ENCODE measurements around the gene EFCAB11. TPM values are rescaled to one million over a fixed set of nuclear protein-coding genes. Genes with fewer than 3 reads are reported as not detected.

The EFCAB11 gene
- total RNA-seq, 6 donors from 2014 or later: 1.9 to 9.4 (median 4.6) TPM

- H3K9me3 ChIP-seq: no peaks in the 10 kb centered on the region
- 57 to 63% methylated on average over 7 of the region's 7 CpGs for WGBS, 2 donors
- H3K27ac ChIP-seq: no peak overlapping the region
- peak; percentile 78 to 88 for ATAC-seq (ENCODE audit: low FRiP score in 2 of 2)
- no peaks in the 10 kb centered on the region for H3K4me1 ChIP-seq
- DNase-seq: peak in 1 of 2 donors; percentile 66
- TF ChIP-seq POLR2AphosphoS5 (IDR thresholded peaks at IDR 0.05): no peak
- TF ChIP-seq, protein P1, sequence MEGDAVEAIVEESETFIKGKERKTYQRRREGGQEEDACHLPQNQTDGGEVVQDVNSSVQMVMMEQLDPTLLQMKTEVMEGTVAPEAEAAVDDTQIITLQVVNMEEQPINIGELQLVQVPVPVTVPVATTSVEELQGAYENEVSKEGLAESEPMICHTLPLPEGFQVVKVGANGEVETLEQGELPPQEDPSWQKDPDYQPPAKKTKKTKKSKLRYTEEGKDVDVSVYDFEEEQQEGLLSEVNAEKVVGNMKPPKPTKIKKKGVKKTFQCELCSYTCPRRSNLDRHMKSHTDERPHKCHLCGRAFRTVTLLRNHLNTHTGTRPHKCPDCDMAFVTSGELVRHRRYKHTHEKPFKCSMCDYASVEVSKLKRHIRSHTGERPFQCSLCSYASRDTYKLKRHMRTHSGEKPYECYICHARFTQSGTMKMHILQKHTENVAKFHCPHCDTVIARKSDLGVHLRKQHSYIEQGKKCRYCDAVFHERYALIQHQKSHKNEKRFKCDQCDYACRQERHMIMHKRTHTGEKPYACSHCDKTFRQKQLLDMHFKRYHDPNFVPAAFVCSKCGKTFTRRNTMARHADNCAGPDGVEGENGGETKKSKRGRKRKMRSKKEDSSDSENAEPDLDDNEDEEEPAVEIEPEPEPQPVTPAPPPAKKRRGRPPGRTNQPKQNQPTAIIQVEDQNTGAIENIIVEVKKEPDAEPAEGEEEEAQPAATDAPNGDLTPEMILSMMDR (IDR thresholded peaks at IDR 0.05): peak; percentile 61 to 79 (median 70)
- no peaks in the 10 kb centered on the region for H3K27me3 ChIP-seq
- no peak overlapping the region for H3K4me3 ChIP-seq
- H3K36me3 ChIP-seq: peaks cover 0 to 38% (median 14%) of the 10 kb centered on the region in 4 donors
These were observed 18.8 kb upstream of the EFCAB11 start for GRCh38 chr14:89973234-89973823.

DNA sequence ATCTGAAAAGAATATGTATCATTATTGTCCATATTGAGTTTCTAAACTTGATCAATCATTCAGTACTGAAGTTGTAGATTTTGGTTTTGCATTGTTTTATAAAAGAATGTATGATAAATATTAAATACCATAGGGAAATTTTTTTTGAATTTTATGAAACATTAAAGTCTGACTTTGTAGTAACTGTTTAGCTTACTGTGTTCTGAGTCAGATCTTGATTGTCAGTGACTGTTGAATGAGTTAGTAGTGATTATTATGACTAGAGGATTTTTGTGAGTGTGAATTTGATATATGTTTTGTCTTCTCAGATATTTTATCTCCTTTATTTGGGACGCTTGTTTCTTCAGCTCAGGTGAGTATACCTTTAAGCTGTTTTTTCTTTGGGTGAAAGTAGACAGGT is 11.3 kb upstream of the EFCAB11 start:
- H3K27ac ChIP-seq: no peak overlapping the region
- ATAC-seq (ENCODE audit: low FRiP score in 2 of 2) (no peak), DNase-seq (no peak)
- H3K27me3 ChIP-seq: no peaks in the 10 kb centered on the region
- H3K36me3 ChIP-seq: peaks cover 0 to 41% (median 10%) of the 10 kb centered on the region in 4 donors
- no peaks in the 10 kb centered on the region for H3K9me3 ChIP-seq
- 97 to 100% methylated on average over 1 of the region's 1 CpG for WGBS, 2 donors
- no peaks in the 10 kb centered on the region for H3K4me1 ChIP-seq
- TF ChIP-seq EP300 (IDR thresholded peaks at IDR 0.05): no peak
- TF ChIP-seq, protein P1 (IDR thresholded peaks at IDR 0.05): no peak
- no peak for TF ChIP-seq POLR2A (IDR thresholded peaks at IDR 0.05)
- no peak for TF ChIP-seq POLR2AphosphoS5 (IDR thresholded peaks at IDR 0.05)
- no peak overlapping the region for H3K4me3 ChIP-seq

DNA sequence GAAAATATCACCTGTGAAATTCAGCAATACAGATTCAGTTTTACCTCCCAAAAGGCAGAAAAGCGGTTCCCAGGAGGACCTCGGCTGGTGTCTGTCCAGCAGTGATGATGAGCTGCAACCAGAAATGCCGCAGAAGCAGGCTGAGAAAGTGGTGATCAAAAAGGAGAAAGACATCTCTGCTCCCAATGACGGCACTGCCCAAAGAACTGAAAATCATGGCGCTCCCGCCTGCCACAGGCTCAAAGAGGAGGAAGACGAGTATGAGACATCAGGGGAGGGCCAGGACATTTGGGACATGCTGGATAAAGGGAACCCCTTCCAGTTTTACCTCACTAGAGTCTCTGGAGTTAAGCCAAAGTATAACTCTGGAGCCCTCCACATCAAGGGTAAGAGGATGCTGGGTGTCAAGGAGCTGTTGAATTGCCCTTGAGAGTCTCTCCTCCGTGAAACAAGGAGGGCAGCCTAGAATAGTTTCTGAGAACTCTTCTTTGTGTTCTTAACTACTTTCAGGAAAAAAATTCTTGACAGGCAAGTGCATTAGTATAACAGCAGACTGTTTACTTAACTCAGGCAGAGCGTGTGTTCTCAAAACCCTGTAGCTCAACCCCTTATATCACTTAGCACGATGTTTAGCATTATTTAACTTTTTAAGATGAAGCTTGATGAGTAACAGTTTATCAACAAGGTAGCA is 8.9 kb upstream of the EFCAB11 start:
- no peak for TF ChIP-seq POLR2AphosphoS5 (IDR thresholded peaks at IDR 0.05)
- no peak for TF ChIP-seq POLR2A (IDR thresholded peaks at IDR 0.05)
- TF ChIP-seq, protein P1 (IDR thresholded peaks at IDR 0.05): no peak
- TF ChIP-seq EP300 (IDR thresholded peaks at IDR 0.05): no peak
- ATAC-seq (ENCODE audit: low FRiP score in 2 of 2): peak; percentile 44 to 88

DNA sequence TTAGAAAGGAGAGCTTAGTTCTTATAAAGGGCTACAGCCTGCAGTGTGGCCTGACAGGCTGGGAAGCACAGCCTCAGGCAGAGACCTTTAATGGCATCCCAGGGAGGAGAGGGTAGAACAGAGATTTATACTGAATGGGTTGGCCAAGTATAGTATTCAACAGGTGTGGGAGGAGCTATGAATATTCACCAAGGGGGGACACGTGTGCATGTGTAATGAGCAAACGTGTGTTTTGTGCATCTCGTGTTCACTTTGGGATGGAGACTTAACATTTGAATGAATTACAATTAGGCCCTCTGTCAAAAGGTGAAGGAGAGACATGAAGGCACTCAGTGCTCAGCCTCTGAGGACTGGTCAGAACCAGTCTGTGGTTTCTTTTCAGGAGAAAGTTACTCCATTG is 6.4 kb upstream of the EFCAB11 start:
- no peak overlapping the region for H3K4me3 ChIP-seq
- H3K36me3 ChIP-seq: peaks cover 0 to 17% (median 2%) of the 10 kb centered on the region in 4 donors
- no peak for DNase-seq
- peaks cover 10 to 27% (median 12%) of the 10 kb centered on the region in 4 donors for H3K4me1 ChIP-seq
- ATAC-seq (ENCODE audit: low FRiP score in 2 of 2): no peak
- H3K9me3 ChIP-seq: no peaks in the 10 kb centered on the region
- TF ChIP-seq POLR2A (IDR thresholded peaks at IDR 0.05) (no peak), POLR2AphosphoS5 (IDR thresholded peaks at IDR 0.05) (no peak), EP300 (IDR thresholded peaks at IDR 0.05) (no peak)
- TF ChIP-seq, protein P1 (IDR thresholded peaks at IDR 0.05): no peak
- WGBS, 2 donors: 88 to 91% methylated on average over 3 of the region's 3 CpGs
- no peak overlapping the region for H3K27ac ChIP-seq
- no peaks in the 10 kb centered on the region for H3K27me3 ChIP-seq

More for the DNA sequence above, 8.9 kb upstream of the EFCAB11 start:
- Histone ChIP-seq H3K4me3 (no peak overlapping the region), H3K27ac (no peak overlapping the region), H3K4me1 (peaks cover 0 to 4% (median 0%) of the 10 kb centered on the region in 4 donors), H3K9me3 (no peaks in the 10 kb centered on the region), H3K27me3 (no peaks in the 10 kb centered on the region), H3K36me3 (peaks cover 0 to 34% (median 6%) of the 10 kb centered on the region in 4 donors)
- no peak for DNase-seq
- WGBS, 2 donors: 68 to 88% methylated on average over 10 of the region's 10 CpGs
